Gastroesophageal sphincter (tissue), 3 donors: ENCODE measurements around the gene SSBP3.

Experiments
- POLR2A ChIP-seq, 2 donors: fragments of 450-650 bp; IDR thresholded peaks; one replicate each; pipeline ENCODE4 v1.6.1; 2017; ENCODE audit warnings: antibody characterized with exemption in 2 of 2, mild to moderate bottlenecking in 2 of 2, moderate library complexity in 1 of 2
- TF ChIP-seq, protein P1 (sequence below), 4 experiments: fragments of 200-600 bp in 2 of 4; fragments of 450-650 bp in 2 of 4; sonication (generic) in 1 of 4; IDR thresholded peaks; one replicate each; pipeline ENCODE4 v1.5.1; 2017 to 2019; ENCODE audit warnings: antibody characterized with exemption in 4 of 4, mild to moderate bottlenecking in 2 of 4, moderate library complexity in 2 of 4

DNA sequence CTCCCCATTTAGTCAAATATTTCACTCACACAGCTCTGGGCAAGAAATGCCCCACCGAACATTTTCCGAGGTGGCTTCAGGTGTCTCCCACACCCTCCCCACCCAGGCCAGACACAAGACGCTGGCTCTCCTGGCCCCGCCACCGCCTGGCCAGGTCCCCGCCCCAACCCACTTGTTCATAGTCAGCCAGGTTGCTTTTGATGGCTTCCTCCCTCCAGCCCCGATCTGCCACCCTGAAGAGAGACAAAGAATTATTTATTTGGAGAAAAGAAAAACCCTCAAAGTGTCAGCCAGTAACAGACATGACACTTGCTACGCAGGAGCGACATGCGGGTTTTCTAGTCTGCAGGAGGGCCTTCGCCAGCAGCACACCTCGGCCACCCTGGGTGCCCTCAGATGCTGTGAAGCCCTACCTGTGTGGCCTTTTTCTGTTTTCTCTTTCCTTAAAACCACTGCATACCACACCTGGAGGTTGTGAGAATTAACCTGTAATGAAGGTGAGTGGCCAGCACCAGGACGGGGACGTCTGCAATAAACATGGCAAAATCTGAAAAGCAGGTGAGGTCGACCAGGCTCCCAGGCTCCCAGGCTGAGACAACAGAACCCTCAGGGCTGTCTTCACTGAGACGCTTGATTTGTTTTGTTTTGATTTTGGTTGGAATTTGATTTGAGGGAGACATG, 27.2 kb downstream of the SSBP3 start:
- TF ChIP-seq, protein P1, sequence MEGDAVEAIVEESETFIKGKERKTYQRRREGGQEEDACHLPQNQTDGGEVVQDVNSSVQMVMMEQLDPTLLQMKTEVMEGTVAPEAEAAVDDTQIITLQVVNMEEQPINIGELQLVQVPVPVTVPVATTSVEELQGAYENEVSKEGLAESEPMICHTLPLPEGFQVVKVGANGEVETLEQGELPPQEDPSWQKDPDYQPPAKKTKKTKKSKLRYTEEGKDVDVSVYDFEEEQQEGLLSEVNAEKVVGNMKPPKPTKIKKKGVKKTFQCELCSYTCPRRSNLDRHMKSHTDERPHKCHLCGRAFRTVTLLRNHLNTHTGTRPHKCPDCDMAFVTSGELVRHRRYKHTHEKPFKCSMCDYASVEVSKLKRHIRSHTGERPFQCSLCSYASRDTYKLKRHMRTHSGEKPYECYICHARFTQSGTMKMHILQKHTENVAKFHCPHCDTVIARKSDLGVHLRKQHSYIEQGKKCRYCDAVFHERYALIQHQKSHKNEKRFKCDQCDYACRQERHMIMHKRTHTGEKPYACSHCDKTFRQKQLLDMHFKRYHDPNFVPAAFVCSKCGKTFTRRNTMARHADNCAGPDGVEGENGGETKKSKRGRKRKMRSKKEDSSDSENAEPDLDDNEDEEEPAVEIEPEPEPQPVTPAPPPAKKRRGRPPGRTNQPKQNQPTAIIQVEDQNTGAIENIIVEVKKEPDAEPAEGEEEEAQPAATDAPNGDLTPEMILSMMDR (IDR thresholded peaks at IDR 0.05): no peak
- TF ChIP-seq POLR2A (IDR thresholded peaks at IDR 0.05): no peak
